Measurements from ENCODE around the gene EDA.
"Not testable (repeated sequence)": the region's sequence is repeated elsewhere in the genome, so short reads cannot be mapped to it uniquely, and the experiment has no call there.

EDA gene

DNA sequence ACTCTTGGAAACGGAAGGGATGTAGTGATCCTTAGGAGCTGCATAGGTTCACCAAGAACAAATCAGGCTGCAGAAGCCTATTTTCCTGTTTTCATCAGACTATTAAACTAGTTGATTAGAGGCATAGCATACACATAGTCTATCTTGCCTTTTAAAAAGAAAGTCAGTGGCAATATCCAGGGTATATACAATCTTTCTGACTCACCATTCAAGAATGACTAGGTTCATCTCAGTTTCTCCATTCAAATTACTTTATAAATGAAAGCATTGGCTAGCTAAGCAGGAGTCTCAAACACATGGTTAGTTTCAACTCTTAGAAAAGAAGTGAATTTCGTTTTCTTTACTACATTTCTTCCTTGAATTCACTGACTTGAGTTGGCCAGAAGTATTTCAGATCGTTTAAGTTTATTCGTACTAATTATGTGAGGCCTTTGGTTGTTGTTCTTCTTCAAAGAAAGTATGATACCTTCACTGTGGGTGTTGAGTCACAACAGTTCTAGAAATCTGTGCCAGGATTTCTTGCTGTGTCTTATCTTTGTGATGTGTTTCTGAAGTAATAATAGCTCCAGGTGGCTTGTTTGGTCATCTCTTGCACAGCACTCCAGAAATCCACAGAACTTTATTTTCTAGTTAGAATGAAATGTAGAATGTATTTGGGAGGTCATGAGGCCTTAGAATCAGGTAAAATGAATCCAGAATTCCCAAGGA lies 345.6 kb downstream of the EDA start:
- no peak for DNase-seq

DNA sequence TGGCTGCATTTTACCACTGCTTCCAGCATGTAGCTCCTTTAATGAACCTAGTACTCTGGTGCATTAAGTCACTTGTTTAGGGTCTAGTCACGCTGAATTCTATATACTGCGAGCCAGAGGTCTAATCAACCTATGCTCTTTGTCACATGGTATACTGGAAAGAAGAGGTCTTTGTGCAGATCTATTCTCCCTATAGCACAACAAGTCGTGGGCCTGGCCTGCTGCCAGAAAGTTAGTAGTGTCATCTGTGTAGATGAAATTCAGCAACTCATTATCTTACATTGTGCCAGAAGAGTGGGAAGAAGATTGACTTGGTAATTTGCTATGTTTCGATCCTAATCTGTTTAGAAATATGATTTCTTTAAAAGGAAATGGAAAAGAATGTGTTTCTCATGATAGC lies 353.0 kb downstream of the EDA start:
- no peak for DNase-seq

DNA sequence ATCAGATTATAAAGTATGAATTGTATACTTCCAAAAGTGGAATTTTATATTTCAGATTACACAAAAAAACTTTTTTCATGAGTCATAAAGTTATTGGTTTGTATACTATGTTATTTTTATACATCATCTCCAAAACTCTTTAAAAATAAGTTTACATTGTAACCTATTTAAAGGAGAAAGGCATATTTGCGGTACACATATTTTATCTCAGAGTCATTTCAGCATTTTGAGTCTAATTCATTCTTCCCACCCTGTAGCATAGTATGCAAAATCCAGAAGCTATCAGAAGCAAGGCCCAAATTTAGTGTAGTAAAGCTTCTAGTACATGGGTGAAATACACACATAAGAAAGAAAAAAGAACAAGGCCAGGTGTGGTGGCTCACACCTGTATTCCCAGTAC lies 353.5 kb downstream of the EDA start:
- no peak for DNase-seq

DNA sequence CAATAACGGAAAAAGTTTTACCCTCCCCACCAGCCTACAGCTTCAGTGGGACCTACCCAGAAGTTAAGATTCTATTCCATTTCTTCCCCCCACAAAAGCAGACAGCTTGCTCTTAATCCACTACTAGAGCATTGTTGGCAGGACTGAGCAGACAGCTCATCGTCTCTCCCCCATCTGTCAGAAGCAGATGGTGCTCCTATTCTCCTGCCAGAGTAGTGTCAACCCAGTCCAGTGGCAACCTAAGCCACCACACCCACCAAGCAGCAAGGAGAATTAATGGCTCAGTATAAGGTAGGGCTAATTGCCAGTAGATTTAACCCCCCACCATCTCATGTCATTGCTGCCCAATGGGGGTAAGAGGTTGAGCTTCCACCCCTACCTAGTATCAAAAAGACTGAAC lies 371.8 kb downstream of the EDA start:
- DNase-seq = no peak

DNA sequence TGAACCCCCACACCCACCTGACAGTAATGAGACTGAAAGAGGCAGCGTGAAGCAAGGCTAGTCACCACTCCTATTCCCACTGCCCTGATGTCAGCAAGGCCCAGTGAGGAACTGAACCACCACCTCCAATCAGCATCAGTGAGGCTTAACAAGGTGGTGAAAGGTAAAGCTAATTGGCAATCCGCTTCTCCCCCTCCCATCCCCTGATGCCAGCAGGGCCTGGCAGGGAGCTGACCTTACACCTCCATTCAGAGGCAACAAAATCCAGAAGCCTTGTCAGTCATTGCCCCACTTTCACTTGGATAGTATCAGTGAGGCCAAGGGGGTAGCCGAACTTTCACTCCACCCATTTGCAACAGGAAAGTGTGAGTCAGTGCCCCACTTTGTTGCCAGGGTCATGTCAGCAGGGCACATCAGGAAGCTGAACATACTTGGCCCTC lies 373.1 kb downstream of the EDA start:
- DNase-seq = peak; percentile 3 to 20

DNA sequence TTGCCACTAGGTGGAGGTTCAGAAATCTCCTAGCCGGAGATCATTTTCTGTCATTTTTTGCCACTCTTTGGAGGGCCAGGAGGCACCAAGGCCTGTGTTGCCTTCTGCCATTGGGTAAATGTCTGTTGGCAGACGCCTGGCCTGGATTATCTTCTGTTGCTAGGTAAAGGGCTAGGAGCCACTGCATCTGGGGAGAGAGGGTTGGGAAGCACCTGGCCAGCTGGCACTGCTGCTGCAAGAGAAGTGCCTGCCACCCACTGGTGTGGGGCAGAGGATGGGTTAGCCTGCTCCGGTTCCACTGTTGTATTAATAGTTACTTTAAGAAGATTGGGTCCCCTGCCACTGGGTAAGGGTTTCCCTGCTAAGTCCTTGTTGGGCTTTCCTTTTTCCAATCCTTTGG lies 375.8 kb downstream of the EDA start:
- DNase-seq = no peak

DNA sequence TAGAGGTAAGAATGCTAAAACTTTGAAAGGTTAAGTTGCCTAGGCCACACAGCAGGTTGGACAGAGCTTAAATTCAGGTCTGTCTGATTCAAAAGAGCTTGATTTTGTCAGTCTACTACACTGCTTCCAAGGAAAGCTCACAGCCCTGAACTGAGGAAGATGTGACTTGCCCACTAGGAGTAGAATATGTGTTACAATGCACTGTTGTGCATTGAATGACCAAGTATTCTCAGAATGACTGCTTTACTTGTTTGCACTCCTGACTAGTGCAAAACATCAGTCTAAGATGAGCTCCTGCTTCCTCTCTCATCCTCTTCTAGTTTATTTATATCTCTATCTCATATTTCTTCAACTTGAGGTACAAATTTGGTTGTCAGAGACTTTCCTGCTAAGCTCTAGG lies 377.6 kb downstream of the EDA start:
- no peak for DNase-seq

DNA sequence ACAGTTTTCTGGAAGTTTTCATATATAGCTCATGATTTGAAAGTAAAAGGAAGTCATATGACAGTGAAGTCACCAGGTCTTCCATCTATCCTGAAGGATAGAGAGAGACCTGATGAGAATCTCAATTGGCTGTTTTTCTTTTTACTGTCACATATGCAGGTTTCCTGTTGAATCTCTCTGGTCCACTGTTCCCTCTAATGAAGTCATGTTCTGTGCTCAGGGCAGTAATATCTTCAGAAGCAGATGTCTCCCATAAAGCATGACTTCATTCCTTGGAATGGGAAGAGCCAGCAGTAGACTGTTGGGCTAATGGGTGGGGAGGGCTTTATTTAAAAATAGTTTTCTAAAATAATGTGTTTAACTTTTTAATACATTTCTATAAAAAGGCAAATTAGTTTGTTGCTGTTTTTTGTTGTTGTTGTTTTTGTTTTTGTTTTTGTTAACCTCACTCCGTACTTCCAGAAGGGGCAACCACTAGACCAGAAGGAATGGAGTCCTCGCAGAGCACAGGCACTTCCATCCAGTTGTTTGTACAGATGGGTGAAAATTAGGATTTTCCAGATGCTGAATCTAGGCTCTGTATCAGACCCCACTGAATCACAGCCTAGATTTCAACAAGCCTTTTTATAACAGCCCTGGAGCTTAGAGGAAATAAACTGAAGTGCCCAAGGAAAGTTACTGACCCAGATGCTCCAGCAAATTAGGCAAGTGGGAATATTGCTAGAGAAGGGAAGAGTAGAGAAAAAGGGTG lies 379.6 kb downstream of the EDA start:
- no peak for DNase-seq

DNA sequence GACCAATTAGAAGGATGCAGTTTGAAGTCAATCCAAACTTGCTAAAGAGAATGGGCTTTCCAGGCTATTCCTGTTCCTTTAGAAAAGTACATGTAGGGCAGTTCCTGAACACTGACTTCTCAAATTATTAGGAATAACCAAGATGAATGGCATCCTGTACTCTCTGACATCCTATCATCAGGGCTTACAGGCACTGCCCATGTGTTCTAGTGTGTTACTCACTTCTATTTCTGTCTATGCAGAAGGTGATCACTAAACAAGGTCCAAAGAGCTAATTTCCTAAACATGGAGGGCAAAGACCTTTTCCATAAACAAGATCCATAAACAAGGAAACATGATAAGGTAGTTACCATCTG lies 380.2 kb downstream of the EDA start:
- DNase-seq = no peak

DNA sequence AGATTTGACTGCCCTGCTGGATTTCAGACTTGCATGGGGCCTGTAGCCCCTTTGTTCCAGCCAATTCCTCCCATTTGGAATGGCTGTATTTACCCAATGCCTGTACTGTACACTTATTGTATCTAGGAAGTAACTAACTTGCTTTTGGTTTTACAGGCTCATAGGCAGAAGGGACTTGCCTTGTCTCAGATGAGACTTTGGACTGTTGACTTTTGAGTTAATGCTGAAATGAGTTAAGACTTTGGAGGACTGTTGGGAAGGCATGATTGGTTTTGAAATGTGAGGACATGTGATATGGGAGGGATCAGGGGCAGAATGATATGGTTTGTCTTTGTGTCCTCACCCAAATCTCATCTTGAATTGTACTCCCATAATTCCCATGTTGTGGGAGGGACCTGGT lies 382.4 kb downstream of the EDA start:
- DNase-seq = not testable (repeated sequence)

DNA sequence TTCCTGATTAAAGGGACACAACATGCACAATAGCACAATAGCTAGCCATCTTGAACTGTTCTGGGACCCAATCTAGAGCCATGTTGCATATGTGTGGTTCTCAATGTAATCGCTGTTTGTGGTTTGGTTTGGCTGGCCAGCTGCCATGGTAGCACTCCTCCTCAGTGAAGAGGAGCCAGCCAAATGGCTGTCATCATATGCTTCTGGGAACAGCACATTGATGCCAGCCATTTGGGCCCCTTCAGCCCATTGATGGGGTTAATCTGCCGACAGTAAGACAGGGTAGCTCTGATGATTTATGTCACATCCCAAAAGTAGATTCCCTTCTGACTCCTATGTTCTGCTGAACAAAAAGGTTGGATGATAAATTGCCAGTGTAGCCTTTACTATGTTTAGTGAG lies 385.4 kb downstream of the EDA start:
- no peak for DNase-seq

DNA sequence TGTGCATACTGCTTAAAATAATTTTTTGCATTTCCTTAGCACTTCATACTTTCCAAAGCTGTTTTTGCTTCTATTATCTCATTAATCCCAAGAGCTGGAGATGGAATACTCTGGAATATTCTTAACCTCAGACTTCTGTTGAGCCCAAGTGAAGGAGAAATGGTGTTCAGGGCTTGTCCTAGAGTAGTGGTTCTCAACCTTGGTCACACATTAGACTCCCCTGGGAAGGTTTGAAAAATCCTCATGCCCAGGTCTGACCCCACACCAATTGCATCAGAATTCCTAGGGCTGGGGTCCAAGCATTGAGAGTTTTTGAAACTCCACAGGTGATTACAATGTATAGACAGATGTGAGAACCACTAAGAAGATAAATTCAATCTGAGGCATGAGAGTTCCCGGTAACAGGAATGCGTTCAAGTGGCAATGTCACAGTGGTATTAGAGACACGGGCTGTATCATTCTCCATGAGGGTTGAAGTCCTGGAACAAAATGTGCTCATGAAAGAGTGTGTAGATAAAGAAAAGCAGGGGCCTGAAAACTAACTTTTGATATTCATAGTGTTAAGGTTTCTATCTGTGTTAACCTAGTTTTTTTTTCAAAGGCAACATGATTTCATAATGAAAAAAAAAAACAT lies 385.9 kb downstream of the EDA start:
- no peak for DNase-seq

DNA sequence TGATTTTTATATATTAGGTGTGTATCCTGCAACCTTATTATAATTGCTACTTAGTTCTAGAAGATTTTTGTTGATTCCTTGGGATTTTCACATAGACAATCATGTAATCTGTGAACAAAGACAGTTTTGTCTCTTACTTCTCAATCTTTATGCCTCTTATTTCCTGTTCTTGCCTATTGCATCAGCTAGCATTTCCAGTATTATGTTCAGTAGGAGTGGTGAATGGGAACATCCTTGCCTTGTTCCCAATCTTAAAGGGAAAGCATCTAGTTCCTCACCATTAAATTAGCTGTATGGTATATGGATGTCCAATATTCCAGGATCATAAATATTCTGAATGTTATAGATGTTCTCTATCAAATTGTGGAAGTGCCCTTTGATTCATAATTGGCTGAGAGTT lies 392.0 kb downstream of the EDA start:
- no peak for DNase-seq

DNA sequence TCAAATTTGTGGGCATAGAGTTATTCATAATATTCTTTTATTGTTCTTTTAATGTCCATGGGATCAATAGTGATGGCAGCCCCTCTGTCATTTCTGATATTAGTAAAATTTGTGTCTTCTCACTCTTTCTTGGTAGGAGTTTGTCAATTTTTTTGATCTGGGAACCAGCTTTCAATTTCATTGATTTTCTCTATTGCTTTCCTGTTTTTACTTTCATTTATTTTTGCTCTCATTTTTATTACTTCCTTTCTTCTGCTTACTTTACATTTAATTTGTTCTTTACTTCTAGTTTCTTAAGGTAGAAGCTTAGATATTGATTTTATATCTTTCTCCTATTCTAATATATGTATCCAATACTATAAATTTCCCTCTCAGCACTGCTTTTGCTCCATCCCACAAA lies 393.1 kb downstream of the EDA start:
- no peak for DNase-seq

DNA sequence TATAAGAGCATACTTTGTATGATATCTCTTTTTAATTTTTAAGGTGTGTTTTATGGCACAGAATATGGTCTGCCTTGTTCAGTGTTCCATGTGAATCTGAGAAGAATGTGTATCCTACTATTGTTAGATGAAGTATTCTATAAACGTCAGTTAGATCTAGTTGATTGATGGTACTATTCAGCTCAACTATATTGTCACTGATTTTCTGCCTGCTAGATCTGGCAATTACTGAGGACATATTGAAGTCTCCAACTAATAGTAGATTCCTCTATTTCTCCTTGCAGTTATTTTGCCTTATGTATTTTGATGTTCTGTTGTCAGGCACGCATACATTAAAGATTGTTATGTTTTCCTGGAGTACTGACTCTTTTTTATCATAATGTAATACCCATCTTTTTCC lies 394.1 kb downstream of the EDA start:
- no peak for DNase-seq

DNA sequence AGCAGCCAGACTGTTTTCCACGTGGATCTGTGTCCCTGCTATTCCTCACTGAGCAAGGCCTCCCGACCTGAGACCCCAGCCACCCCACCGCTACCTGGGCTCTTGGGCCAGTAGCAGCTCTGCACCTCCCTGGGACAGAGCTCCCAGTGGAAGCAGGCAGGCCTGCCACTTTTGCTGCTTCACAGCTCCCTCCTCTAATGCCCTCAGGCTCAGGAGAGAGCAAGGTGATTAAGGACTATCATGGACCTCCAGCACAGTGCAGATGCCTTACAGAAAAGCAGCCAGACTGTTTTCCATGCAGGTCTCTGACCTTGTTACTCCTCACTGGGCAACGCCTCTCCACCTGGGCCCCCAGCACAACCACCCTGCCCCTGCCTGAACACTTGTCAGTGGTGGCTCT lies 396.8 kb downstream of the EDA start:
- DNase-seq = no peak

DNA sequence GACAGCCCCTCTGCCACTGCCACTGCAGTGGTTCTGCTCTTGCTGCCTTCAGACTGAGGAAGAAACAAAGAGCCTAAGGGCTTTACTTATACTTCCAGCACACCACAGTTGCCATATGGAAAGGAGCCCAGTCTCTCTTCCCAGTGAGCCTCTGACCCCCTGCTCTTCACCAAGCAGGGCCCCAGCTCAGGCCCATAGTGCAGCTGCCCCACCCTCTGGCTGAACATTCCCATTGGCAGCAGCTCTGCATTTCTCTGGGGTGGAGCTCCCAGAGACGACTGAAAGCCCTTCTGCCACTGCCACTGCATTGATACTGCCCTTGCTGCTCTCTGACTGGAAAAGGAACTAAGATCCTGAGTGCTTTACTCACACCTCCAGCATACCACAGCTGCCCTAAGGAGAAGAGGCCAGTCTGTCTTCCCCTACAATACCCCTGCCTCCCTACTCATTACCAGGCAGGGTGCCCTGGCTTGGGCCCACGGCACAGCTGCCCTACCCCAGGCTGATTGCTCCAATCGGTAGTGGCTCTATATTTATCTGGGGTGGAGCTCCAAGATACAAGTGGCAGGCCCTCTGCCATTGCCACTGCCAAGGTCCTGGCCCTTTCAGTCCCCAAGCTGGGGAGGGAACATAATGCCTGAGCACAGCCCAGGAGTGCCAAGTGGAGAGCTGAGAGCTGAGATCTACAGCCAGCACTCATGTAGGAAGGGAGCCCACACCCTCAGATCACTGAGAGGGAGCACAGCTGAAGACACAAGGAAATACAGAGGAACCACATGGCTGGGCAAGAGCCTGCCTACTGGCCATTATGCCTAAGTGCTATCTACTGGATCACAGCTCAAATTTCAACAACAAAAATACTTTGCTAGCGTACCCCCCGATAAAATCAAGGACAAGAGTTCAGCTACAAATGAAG lies 397.8 kb downstream of the EDA start:
- no peak for DNase-seq

DNA sequence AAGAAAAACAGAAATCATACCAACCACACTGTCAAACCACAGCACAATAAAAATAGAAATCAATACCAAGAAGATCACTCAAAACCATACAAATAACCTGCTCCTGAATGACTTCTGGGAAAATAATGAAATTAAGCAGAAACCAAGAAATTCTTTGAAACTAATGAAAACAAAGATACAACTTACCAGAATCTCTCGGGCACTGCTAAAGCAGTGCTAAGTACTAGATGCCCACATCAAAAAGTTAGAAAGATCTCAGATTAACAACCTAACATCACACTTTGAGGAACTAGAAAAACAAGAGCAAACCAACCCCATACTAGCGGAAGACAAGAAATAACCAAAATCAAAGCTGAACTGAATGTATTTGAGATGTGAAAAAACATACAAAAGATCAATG lies 400.6 kb downstream of the EDA start:
- DNase-seq = no peak

DNA sequence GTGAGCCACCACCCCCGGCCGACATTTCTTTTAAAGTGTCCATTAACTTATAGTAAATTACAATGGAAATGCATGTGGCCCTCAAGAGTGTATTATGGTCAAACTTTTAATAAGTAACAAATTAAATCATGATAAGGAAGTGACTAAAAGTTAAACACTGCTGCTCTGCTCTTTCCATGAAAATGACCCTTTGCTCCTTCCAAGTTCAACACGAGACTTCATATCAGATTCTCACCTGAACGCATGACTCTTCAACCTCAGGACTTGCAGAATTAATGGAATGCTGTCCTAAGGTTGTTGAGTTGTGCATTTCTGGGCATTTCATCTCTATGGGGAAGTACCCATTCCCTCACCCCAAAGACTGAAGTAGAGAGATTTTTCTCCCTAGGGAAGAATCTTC lies 406.7 kb downstream of the EDA start:
- DNase-seq = no peak

DNA sequence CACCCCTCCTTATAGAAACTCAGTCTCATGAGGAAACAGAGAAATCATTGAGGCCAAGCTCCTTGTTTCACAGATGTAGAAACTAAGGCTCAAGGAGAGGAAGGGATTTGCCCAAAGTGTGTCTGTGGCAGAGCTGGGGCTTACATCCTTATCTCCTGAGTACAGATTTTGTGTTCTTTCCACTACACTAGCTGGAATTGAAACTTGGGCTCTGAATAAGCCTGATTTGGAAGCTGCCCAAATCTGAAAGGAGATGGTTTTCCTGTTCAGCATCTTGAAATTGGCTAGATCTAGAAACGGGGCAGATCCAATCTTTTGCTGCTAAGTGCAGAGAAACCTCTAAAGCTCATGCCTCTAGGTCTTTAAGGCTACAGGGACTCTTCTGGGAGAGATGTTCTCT lies 409.6 kb downstream of the EDA start:
- no peak for DNase-seq

DNA sequence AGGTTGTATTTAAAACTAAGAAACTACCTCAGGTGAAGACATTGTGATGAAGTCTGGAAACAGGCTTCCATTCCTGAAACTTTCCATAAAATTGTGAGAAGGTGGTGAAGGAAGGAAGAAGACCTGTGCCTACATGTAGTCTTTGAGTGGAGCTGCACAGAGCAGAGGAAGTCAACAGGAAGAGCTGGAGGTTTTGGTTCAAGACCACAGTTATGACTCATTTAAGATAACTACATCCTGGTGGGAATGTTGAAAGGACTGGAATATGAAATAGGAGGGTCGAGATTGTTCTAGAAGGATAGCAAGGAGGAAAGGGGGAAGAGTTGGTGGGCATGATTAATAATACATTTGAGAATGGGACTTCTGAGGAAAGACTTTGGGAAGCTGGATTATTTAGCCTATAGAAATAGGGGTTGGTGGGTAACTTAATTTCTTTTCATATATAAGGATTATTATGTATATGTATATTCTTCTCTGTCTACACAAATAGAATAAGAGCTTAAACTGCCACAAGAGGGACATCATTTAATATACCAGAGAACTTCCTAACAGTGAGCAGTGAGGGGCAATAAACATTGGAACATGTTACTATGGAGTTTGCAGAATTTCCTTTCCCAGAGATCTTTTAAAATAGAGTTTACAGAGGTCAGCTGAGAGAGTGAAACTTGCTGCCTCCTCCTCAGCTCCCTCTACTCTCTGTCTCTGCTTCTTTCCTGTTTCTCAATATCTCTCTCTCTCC lies 410.4 kb downstream of the EDA start:
- DNase-seq = no peak

DNA sequence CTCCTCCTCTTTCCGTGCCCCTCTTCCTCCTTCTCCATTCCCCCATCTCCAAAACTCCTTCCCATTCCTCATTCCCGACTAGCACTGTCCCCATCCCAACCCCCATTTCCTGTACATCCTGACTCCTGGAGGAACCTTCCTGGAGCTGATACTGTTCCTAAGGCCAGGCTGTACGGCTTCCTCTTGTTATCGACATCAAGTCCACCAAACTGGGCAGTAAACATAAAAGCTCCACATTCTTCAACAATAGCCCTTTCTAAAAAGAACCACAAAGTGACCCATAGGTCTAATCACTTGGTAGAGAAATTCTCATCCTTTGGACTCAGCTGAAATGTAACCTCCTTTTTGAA lies 410.9 kb downstream of the EDA start:
- no peak for DNase-seq

DNA sequence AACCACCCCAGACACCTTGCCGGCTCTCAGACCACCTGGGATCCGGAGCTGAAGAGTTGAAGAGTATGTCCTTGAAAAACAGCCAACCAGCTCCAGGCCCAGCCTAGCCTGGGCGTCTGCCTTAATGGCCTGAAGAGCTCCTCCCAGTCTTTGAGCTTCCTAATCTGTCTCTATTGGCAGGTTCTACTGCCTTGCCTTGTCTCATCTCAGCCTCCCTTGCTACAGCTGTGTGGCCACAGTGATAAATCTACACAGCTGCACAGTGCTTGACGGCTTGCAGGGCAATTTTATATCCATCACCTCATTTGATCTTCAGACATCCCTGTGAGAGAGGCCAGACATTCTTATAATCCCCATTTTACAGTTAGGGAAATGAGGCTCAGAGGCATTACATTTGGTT lies 413.9 kb downstream of the EDA start:
- DNase-seq = no peak

Data from activated CD4-positive, alpha-beta T cell treated with anti-CD3 and anti-CD28 coated beads, Interleukin-2, amount 50 U/mL, for 48 hours (primary cell).